ENCODE data around the gene LPAR5.

- TF ChIP-seq, protein P1, sequence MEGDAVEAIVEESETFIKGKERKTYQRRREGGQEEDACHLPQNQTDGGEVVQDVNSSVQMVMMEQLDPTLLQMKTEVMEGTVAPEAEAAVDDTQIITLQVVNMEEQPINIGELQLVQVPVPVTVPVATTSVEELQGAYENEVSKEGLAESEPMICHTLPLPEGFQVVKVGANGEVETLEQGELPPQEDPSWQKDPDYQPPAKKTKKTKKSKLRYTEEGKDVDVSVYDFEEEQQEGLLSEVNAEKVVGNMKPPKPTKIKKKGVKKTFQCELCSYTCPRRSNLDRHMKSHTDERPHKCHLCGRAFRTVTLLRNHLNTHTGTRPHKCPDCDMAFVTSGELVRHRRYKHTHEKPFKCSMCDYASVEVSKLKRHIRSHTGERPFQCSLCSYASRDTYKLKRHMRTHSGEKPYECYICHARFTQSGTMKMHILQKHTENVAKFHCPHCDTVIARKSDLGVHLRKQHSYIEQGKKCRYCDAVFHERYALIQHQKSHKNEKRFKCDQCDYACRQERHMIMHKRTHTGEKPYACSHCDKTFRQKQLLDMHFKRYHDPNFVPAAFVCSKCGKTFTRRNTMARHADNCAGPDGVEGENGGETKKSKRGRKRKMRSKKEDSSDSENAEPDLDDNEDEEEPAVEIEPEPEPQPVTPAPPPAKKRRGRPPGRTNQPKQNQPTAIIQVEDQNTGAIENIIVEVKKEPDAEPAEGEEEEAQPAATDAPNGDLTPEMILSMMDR (IDR thresholded peaks at IDR 0.05; ENCODE audit: insufficient read depth, low read depth, low read length): no peak
- TF ChIP-seq EZH2 (IDR thresholded peaks at IDR 0.05; ENCODE audit: insufficient read depth, low read length): no peak
These were observed 16.6 kb upstream of the LPAR5 start for GRCh38 chr12:6652391-6652790.
